HEK293T (cell line): ENCODE data around the gene CHD5.

Experiments
- CTCF ChIA-PET: fragments of 350-600 bp; formaldehyde crosslinking; extraction: SDS; loops from one replicate; lab custom pipeline; 2021; ENCODE audit warnings: antibody characterized with exemption, inconsistent platforms; lab: Yijun Ruan, JAX
- POLR2A ChIA-PET: fragments of 350-600 bp; formaldehyde crosslinking; extraction: SDS; loops from one replicate; lab custom pipeline; 2020; ENCODE audit warnings: antibody characterized with exemption, inconsistent platforms; lab: Yijun Ruan, JAX
- DNase-seq: peaks from one replicate; pipeline ENCODE4 v3.0.0; 2012; ENCODE audit warnings: mixed read lengths; ENCODE audit errors: extremely low spot score
- ARNT ChIP-seq: fragments of 450-650 bp; IDR thresholded peaks from 2 replicates; pipeline ENCODE4 v1.6.1; 2017; ENCODE audit warnings: mild to moderate bottlenecking
- BHLHE40 ChIP-seq: fragments of 450-650 bp; IDR thresholded peaks from 2 replicates; pipeline ENCODE4 v1.6.1; 2016; ENCODE audit warnings: mild to moderate bottlenecking, moderate library complexity, borderline replicate concordance
- CTBP1 ChIP-seq: fragments of 450-650 bp; IDR thresholded peaks from 2 replicates; pipeline ENCODE4 v1.6.1; 2016; ENCODE audit warnings: borderline replicate concordance
- ELF4 ChIP-seq: fragments of 450-650 bp; IDR thresholded peaks from 2 replicates; pipeline ENCODE4 v1.6.1; 2017; ENCODE audit warnings: antibody characterized with exemption
- FOXA1 ChIP-seq: fragments of 450-650 bp; IDR thresholded peaks from 2 replicates; pipeline ENCODE4 v1.6.1; 2016; ENCODE audit warnings: mild to moderate bottlenecking
- FOXK2 ChIP-seq: fragments of 450-650 bp; IDR thresholded peaks from 2 replicates; pipeline ENCODE4 v1.6.1; 2016; ENCODE audit warnings: mild to moderate bottlenecking
- FOXM1 ChIP-seq: fragments of 450-650 bp; IDR thresholded peaks from 2 replicates; pipeline ENCODE4 v1.6.1; 2017; ENCODE audit warnings: mild to moderate bottlenecking, borderline replicate concordance
- HDGF ChIP-seq: fragments of 450-650 bp; IDR thresholded peaks from 2 replicates; pipeline ENCODE4 v1.6.1; 2017; ENCODE audit warnings: antibody characterized with exemption, borderline replicate concordance
- L3MBTL2 ChIP-seq: fragments of 450-650 bp; conservative IDR thresholded peaks from 2 replicates; pipeline ENCODE4 v1.6.1; 2016; ENCODE audit warnings: mild to moderate bottlenecking
- LEF1 ChIP-seq: fragments of 450-650 bp; IDR thresholded peaks from 2 replicates; pipeline ENCODE4 v1.6.1; 2017; ENCODE audit warnings: mild to moderate bottlenecking, borderline replicate concordance
- NFRKB ChIP-seq: fragments of 450-650 bp; IDR thresholded peaks from 2 replicates; pipeline ENCODE4 v1.6.1; 2016; ENCODE audit warnings: mild to moderate bottlenecking, moderate library complexity
- SP1 ChIP-seq: fragments of 450-650 bp; IDR thresholded peaks from 2 replicates; pipeline ENCODE4 v1.6.1; 2017
- SUZ12 ChIP-seq: fragments of 450-650 bp; IDR thresholded peaks from 2 replicates; pipeline ENCODE4 v1.6.1; 2016; ENCODE audit warnings: mild to moderate bottlenecking
- TARDBP ChIP-seq: fragments of 450-650 bp; IDR thresholded peaks from 2 replicates; pipeline ENCODE4 v1.6.1; 2016
- ZNF384 ChIP-seq: fragments of 450-650 bp; IDR thresholded peaks from 2 replicates; pipeline ENCODE4 v1.6.1; 2016
- TF ChIP-seq, protein P1 (sequence below): fragments of 450-650 bp; IDR thresholded peaks from 2 replicates; pipeline ENCODE4 v1.6.1; 2016

CHD5 gene

GRCh38 chr1:6163973-6164617, 16.0 kb downstream of the CHD5 start:
- TF ChIP-seq LEF1 = no peak
- ChIA-PET CTCF (no interaction called here), POLR2A (no interaction called here)
- no peak for DNase-seq

- DNase-seq = no peak
- TF ChIP-seq ARNT (no peak), L3MBTL2 (no peak), SP1 (no peak), FOXK2 (no peak), NFRKB (no peak), HDGF (no peak), TARDBP (no peak), LEF1 (no peak)
- TF ChIP-seq, protein P1, sequence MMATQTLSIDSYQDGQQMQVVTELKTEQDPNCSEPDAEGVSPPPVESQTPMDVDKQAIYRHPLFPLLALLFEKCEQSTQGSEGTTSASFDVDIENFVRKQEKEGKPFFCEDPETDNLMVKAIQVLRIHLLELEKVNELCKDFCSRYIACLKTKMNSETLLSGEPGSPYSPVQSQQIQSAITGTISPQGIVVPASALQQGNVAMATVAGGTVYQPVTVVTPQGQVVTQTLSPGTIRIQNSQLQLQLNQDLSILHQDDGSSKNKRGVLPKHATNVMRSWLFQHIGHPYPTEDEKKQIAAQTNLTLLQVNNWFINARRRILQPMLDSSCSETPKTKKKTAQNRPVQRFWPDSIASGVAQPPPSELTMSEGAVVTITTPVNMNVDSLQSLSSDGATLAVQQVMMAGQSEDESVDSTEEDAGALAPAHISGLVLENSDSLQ = no peak
- CTCF ChIA-PET = no interaction called here
- POLR2A ChIA-PET = interaction anchor here (1.2 kb wide), 1 partner anchor 47 kb away, joined by 3 read pairs; no protein-coding TSS in a partner anchor
Observed at GRCh38 chr1:6163191-6163972, 16.7 kb downstream of the CHD5 start.

GRCh38 chr1:6162773-6163172, 17.3 kb downstream of the CHD5 start:
- CTCF ChIA-PET = no interaction called here
- peak; percentile 47 for DNase-seq
- TF ChIP-seq LEF1 = no peak
- no peak for TF ChIP-seq L3MBTL2
- TF ChIP-seq BHLHE40 = no peak
- TF ChIP-seq FOXK2 = no peak
- no peak for TF ChIP-seq FOXA1
- no peak for TF ChIP-seq SUZ12
- no peak for TF ChIP-seq CTBP1
- POLR2A ChIA-PET = interaction anchor here (1.2 kb wide), 1 partner anchor 46 kb away, joined by 3 read pairs; no protein-coding TSS in a partner anchor

DNA sequence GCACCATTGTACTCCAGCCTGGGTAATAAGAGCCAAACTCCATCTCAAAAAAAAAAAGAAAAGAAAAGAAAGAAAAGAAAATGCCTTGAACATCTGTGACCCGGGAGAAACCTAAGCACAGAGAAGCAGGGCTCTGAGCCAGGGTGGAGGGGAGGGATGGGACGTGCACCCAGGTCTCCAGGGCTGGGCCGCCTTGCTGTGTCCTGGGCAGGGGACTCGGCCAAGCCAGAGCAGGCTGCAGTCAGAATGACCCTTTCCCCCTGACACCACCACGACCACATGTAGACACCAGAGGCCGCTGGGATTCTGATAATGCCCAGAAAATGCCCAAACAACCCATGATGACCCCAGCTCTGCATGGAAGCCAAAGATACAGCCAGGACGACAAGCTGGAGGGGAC, 17.8 kb downstream of the CHD5 start:
- TF ChIP-seq FOXM1 = no peak
- TF ChIP-seq ELF4 = no peak
- TF ChIP-seq LEF1 = no peak
- TF ChIP-seq ARNT = no peak
- no peak for TF ChIP-seq NFRKB
- TF ChIP-seq SP1 = no peak
- TF ChIP-seq FOXA1 = no peak
- TF ChIP-seq BHLHE40 = no peak
- no peak for TF ChIP-seq ZNF384
- no peak for TF ChIP-seq FOXK2
- no peak for TF ChIP-seq SUZ12
- no peak for TF ChIP-seq TARDBP
- no peak for TF ChIP-seq L3MBTL2
- TF ChIP-seq, protein P1 = no peak
- TF ChIP-seq CTBP1 = no peak
- no peak for TF ChIP-seq HDGF
- ChIA-PET POLR2A (interaction anchor here (1.2 kb wide), 1 partner anchor 46 kb away, joined by 3 read pairs; no protein-coding TSS in a partner anchor), CTCF (no interaction called here)
- no peak for DNase-seq

- no peak for TF ChIP-seq ELF4
- no peak for TF ChIP-seq FOXM1
- no peak for TF ChIP-seq LEF1
- no peak for TF ChIP-seq FOXK2
- no peak for TF ChIP-seq FOXA1
- no peak for TF ChIP-seq BHLHE40
- TF ChIP-seq CTBP1 = no peak
- TF ChIP-seq TARDBP = no peak
- no peak for TF ChIP-seq NFRKB
- TF ChIP-seq ZNF384 = no peak
- TF ChIP-seq HDGF = no peak
- no peak for TF ChIP-seq ARNT
- no peak for TF ChIP-seq L3MBTL2
- TF ChIP-seq, protein P1 = no peak
- no peak for TF ChIP-seq SP1
- no peak for TF ChIP-seq SUZ12
- POLR2A ChIA-PET = interaction anchor here (1.6 kb wide), 1 partner anchor 10 kb away, joined by 4 read pairs; no protein-coding TSS in a partner anchor
- DNase-seq = no peak
- CTCF ChIA-PET = interaction anchor here (1.3 to 1.8 kb wide), 2 partner anchors 8 to 46 kb away, joined by 5 read pairs; no protein-coding TSS in a partner anchor
Observed at GRCh38 chr1:6158181-6158580, 21.9 kb downstream of the CHD5 start.
